Retinal pigment epithelial cell (primary cell): ENCODE results near the gene PLEKHD1.

Source experiments
- DNase-seq: peaks from one replicate; pipeline ENCODE4 v3.0.0-alpha.2; 2010; ENCODE audit warnings: low read depth
- H3K4me3 ChIP-seq: 2 replicates; pipeline ENCODE4 v1.5.1; 2011; ENCODE audit warnings: mild to moderate bottlenecking, low read length, control low read depth, moderate library complexity
- TF ChIP-seq, protein P1 (sequence below): conservative IDR thresholded peaks from 2 replicates; pipeline ENCODE4 v1.5.1; 2011; ENCODE audit warnings: low read depth, low read length, control low read depth, inconsistent platforms

PLEKHD1 gene

GRCh38 chr14:69537900-69538299, 53.4 kb downstream of the PLEKHD1 start:
- DNase-seq, result no peak
- no peak overlapping the region for H3K4me3 ChIP-seq
- TF ChIP-seq, protein P1, sequence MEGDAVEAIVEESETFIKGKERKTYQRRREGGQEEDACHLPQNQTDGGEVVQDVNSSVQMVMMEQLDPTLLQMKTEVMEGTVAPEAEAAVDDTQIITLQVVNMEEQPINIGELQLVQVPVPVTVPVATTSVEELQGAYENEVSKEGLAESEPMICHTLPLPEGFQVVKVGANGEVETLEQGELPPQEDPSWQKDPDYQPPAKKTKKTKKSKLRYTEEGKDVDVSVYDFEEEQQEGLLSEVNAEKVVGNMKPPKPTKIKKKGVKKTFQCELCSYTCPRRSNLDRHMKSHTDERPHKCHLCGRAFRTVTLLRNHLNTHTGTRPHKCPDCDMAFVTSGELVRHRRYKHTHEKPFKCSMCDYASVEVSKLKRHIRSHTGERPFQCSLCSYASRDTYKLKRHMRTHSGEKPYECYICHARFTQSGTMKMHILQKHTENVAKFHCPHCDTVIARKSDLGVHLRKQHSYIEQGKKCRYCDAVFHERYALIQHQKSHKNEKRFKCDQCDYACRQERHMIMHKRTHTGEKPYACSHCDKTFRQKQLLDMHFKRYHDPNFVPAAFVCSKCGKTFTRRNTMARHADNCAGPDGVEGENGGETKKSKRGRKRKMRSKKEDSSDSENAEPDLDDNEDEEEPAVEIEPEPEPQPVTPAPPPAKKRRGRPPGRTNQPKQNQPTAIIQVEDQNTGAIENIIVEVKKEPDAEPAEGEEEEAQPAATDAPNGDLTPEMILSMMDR, result no peak

- no peak for DNase-seq
- TF ChIP-seq, protein P1, result no peak
- no peak overlapping the region for H3K4me3 ChIP-seq
Observed at GRCh38 chr14:69538766-69539165, 54.2 kb downstream of the PLEKHD1 start.

GRCh38 chr14:69539631-69540410, 55.3 kb downstream of the PLEKHD1 start:
- TF ChIP-seq, protein P1, result no peak
- no peak for DNase-seq

GRCh38 chr14:69540654-69541335, 56.3 kb downstream of the PLEKHD1 start:
- DNase-seq, result no peak
- TF ChIP-seq, protein P1, result no peak
- H3K4me3 ChIP-seq, result no peak overlapping the region

More at GRCh38 chr14:69539631-69540410, 55.3 kb downstream of the PLEKHD1 start:
- no peak overlapping the region for H3K4me3 ChIP-seq

DNA sequence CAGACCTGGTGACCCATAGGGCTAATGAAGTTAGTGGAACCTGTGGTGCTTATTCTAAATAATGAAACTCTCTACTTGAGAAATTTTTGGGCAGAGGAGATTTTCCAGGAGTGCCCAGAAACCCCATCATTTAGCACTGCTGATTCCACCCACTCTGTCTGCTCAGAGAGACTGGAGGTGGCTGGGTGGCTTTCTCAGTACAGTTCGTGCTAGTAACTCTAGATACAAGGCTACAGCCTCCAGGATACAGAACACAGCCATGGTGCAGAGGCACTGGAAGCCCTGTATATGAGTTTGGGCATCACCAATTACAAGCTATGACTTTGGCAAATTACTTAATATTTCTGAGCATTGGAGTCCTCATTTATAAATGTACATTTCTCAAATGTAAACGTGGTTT, 57.8 kb downstream of the PLEKHD1 start:
- no peak for DNase-seq
- TF ChIP-seq, protein P1, result no peak
- H3K4me3 ChIP-seq, result no peak overlapping the region

DNA sequence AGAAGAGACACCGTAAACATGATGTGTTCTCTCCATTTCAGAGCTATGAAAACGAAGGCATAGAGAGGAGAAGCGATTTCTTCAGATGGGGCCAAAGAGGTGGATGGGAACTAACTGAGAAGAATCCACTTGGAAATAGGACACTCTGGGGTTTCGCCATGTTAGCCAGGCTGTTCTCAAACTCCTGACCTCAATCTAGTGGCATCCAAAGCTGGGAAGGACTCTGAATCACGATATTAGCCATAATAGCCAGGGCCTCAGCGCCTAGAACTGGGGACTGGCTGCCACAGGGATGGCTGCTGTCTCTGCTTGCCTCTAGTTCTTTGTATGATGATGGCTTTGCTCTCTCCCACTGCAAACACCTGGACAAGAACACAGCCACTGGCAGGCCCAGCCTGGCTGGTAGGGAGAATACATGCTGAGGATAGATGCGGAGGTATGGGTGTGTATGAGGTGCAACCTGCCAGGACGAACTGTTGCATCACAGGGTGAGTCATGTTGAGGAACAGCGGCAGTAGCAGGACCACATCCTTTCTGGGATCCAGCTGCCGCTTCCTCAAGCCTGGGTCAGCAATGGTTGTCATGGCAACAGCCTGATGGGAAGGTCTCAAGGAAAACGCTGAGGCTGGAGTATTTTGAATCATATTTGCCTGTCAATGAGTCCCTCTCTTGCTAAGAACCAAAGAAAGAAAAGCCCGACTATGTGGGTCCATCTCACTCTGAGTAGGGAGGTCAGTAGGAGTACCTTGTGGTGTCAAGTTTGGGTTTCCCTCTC, 59.0 kb downstream of the PLEKHD1 start:
- DNase-seq, result no peak
- no peak overlapping the region for H3K4me3 ChIP-seq
- TF ChIP-seq, protein P1, result no peak
